ELF-1 (cell line): ENCODE measurements around the gene ZBTB17.
"Not testable (repeated sequence)": the region's sequence is repeated elsewhere in the genome, so short reads cannot be mapped to it uniquely, and the experiment has no call there.

Source experiments
- DNase-seq: peaks from one replicate; pipeline ENCODE4 v3.0.0-alpha.2; 2016; ENCODE audit warnings: low read depth, low spot score

ZBTB17 gene

DNA sequence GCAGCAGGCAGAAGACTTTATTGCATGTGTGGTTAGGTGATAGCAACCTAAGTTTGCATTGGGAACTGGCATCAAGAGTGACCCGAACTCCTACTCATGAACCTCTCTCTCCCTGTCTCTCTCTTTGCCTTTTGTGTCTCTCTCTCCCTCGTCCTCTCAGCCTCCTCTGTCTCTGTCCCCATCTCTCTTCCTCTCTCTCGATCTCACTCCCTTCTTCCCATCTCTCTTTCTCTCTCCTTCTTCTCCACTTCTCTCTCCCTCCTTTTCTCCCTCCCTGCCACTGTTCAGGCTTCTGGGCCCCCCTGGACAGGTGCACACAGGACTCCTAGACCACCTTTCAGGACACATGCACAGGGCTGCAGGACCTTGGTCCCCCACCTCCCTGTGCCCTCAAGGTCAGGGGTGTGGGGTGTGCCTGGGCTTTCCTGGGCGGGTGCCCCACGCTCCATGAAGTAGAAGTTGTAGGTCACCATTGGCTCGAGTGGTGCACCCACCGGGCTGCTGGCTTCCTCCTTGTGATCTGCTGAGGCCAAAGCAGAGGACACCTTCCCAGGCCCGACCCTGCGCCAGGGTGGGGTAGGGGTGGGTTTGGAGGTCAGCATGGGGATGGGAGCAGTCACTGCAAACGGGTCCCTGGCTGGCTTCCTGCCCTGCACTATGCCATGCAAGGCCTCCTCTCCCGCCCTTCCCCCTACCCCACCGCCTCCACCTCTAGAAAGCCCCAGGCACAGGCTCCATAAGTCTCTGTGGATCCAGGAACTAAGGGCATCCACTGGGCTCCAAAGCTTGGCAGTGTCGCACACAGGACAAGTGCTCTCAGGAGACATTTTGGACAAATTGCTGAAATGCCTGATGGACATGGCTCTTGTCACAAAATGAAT lies 13.2 kb upstream of the ZBTB17 start:
- DNase-seq = no peak

DNA sequence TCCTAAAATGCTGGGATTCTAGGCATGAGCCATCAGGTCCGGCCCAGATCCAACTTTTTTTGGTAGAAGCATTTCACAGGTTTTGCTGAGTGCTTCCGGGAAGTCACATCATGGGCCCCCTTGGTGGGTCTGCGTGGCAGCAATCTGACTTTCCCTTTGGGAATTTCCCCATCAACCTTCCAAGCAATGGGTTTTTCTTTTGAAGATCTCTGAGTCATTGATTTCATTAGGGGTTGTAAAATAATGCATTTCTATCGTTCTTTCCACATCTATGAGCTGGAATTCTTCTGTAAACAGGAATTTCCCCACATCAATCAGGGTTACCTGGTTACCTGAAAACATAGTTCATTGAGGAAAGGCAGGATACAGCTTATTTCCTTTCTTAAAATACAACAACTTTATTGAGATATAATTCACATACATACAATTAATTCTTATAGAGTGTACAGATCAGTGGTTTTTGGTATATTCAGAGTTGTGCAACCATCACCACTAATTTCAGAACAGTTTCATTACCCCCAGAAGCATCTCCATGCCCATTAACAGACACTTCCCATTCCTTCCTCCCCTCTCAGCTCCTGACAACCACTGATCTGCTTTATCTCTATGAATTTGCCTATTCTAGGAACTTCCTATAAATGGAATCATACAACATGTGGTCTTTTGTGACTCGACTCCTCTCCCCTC lies 9.9 kb upstream of the ZBTB17 start:
- no peak for DNase-seq

DNA sequence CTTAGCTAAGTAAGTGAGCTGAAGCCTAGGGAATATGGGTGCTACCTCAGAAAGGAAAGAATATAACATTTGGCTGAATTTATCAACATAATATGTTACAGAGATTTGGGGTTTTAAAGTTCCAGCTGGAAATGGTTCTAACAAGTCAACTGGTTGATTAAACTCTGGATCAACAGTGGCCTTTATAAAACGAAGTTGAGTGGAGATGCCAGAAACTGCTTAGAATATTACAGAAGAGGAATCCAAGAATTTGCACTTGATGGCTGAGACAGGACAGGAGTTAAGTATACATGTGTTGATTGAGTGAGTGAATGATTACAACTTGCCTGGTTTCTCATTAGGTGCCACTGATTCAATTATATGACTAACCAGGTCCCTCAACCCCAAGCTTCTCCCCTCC lies 7.4 kb upstream of the ZBTB17 start:
- no peak for DNase-seq

DNA sequence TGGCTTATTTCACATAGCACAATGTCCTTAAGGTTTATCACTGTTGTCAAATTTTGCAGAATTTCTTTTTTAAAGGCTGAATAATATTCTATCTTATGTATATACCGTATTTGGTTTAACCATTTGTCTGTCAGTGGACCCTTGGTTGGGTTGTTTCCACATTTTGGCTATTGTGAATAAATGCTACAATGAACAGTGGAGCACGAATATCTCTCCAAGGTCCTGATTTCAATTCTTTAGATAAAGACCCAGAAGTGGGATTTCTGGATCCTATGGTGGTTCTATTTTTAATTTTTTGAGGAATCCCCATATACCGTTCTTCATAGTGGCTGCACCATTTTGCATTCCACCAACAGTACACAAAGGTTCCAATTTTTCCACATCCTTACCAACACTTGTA lies 5.8 kb upstream of the ZBTB17 start:
- DNase-seq = no peak

DNA sequence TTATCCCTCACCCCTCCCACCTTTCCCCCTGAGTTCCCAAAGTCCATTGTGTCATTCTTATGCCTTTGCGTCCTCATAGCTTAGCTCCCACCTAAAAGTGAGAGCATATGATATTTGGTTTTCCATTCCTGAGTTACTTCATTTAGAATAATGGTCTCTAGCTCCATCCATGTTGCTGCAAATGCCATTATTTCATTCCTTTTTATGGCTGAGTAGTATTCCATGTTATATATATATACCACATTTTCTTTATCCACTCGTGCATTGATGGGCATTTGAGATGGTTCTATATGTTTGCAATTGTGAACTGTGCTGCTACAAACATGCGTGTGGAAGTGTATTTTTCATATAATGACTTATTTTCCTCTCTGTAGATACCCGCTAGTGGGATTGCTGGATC lies 2.0 kb upstream of the ZBTB17 start:
- DNase-seq = not testable (repeated sequence)

DNA sequence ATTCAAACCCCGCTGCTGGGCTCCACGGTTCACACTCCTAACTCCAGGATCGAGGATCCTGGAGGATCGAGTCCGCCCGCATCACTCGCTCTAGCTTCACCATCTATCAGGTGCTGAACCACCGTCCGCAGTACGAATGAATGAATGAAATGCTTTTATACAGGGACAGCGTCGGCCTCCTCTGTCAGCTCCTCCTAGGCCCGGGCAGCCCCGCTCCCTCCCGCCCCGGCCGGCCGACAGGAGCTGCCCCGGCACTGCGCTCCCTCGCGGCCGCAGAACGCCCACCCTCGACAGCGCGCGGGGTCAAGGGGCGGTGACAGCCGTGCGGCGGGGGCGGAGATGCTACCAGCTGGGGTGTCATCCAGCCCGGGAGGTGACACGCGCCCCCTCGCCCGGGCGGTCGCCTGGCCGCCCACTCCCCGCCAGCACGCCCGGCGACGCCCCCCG lies 520 bp downstream of the ZBTB17 start:
- DNase-seq = peak; percentile 79

DNA sequence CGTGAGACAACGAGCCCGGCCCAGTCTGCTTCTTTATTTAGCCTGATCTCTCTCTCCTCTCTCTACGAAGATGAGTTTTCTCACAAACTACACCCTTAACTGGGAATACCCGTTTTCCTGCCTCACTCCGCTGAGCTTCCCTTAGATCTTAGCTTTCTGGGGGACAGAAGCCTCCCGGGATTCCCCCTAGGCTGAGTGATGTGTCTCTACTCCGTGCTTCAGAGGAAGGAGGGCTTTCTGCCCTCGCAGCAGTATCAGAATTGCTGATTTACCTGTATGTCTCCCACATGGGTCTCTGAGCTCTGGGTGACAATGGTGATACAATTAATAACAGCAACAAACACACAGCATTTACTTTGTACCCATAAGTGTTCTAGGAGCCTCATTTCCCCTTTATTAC lies 1.0 kb downstream of the ZBTB17 start:
- no peak for DNase-seq

DNA sequence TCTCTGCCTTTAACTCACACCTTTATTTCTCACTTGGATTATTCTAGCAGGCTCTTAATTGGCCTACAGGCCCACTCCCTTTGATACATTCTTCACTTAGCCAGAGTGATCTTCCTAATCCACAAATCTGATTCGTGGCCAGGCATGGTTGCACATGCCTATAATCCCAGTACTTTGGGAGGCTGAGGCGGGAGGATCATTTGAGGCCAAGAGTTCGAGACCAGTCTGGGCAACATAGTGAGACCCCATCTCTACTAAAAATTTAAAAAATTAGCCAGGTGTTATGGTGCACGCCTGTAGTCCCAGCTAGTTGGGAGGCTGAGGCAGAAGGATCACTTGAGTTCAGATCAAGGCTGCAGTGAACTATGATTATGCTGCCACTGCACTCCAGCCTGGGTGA lies 2.1 kb downstream of the ZBTB17 start:
- DNase-seq = no peak

DNA sequence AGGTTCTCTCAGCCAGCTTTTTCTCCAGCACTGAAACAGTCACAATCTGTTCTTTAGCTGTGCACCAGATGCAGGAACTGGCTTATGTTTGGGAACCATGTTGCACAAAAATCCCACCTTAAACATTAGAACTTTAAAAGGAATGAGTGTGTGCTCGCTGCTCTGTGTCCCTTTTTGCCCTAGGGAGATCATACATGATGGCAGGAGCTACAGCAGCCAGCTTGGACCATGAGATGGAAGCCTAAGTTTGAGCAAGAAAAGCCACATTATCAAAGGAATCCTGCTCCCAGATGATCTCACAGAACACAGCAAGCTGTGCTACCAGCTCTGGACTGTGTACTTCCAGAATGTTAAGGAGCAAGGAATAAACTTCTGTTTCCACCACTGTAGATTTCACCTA lies 3.5 kb downstream of the ZBTB17 start:
- no peak for DNase-seq

DNA sequence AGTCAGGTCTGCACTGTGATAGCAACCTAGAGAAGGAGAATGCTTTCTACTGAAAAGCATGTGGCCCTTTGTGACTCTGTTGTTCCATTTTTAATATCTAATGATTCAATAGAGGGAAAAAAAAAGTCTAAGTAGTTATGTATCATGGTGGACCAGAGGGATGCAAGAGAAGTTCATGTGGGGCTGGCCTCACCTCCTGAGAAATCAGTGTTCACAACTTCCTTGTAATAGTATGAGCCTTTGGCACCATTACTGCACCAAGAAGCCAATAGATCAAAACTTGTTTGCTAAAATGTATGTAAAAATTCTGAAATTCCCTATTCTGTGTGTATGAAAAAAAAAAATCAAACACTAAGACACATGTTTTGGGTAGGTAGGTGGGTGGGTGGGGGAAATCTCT lies 5.0 kb downstream of the ZBTB17 start:
- no peak for DNase-seq

DNA sequence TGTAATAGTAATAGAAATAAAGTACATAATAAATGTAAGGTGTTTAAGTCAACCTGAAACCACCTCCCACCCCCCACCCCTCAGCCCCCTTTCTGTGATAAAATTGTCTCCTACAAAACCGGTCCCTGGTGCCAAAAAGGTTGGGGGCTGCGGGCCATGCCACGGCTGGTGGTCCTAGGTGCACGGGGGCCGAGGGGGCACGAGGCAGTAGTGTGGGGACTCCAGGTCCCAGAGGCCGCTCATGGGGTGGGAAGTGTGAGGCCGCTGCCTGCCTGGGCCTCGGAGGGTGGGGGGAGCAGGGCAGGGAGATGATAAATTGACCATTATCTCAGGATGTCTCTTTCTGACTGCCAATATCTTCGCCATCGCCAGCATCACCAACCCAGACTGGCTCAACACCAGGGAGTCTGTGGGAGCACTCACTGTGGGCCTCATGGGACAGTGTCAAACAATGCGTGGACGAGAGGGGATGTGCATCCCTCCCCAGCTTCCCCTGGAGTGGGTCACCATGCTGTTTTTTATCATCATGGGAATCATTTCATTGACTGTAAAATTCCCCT lies 6.5 kb downstream of the ZBTB17 start:
- DNase-seq = no peak

DNA sequence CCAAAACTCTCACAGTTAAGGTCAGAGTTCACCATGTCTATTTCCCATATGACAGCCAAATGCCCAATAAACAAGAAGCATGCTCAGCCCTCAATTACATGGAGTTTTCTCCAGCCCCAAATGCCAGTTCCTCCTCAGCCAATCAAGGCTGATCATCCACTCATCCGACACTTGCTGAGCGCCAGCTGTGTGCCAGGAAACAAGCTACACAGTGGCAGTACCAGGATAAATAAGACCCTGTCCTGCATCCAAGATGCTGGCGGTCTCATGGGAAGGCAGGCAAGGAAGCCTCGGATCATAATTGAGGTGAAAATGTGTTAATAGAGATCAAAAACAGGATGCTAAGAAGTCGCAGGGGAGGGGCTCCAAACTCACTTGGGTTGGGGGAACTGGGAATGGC lies 7.7 kb downstream of the ZBTB17 start:
- DNase-seq = no peak

DNA sequence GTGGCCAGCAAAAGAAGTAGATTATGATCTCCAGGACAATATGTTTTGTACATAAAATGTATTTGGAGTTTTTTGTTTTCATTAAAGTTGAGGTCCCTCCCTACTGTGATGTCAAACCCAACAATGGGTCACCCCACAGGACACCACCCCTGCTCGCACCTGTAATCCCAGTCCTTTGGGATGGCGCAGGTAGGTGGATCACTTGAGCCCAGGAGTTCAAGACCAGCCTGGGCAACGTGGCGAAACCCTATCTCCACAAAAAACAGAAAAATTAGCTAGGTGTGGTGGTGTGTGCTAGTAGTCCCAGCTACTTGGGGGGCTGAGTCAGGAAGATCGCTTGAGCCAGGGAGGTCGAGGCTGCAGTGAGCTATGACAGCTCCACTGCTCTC lies 9.0 kb downstream of the ZBTB17 start:
- DNase-seq = no peak

DNA sequence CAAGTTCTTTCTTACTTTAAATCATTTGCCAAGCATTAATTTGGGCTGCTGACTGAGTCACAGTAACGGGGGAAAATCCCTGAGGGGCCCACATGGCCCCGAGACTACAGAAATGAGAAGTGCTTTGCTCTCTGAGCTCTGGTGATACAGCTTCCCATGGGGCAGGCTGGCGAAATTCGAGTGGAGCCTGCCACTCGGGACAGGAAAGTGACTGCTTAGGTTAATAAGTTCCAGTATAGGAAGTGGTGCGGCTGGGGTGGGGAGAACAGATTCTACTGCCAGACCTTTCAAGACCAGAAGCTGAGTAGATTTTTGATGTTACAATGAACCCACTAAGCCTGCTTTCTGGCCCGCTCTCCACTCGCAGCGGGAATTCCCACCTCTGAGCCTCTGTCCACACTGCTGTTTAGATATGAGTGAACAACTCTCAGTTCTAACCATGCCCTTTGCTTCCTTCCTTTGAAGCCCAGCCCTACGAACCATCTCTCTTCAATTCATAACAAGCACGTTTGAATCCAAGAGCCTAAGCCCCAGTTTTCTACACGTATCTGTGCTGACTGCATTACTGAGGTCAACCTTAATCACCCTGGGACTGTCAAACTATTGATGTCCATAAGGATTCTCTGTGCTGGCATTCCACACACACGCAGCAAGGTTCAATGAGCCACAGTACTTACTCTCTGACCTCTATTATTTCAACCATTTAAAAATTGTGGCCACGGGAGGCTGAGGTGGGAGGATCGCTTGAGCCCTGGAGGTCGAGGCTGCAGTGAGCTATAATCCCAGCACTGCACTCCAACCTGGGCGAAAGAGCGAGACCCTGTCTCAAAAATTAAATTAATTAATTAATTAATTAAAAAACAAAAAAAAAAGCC lies 9.6 kb downstream of the ZBTB17 start:
- DNase-seq = no peak

DNA sequence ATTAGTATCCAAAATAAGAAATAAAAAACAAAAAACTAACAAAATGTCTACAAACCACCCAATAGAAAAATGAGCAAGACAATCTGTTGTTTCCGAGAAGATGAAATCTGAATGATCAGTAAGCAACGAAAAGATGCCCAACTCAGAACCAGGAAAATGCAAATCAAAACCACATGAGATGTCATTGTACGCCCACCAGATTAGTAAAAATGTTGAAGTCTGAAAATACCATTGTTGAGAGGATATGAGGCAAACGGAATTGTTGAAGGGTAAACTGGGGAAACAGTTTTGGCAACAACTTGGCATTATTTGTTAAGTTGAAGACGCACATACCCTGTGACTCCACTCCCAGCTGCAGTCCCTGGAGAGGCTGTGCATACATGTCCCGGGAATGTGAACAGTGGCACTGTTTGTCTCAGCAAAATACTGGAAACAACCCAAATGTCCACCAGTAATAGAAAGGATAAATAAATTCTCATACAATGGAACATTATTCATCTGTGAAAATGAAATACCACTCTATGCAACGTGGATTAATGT lies 10.6 kb downstream of the ZBTB17 start:
- no peak for DNase-seq

DNA sequence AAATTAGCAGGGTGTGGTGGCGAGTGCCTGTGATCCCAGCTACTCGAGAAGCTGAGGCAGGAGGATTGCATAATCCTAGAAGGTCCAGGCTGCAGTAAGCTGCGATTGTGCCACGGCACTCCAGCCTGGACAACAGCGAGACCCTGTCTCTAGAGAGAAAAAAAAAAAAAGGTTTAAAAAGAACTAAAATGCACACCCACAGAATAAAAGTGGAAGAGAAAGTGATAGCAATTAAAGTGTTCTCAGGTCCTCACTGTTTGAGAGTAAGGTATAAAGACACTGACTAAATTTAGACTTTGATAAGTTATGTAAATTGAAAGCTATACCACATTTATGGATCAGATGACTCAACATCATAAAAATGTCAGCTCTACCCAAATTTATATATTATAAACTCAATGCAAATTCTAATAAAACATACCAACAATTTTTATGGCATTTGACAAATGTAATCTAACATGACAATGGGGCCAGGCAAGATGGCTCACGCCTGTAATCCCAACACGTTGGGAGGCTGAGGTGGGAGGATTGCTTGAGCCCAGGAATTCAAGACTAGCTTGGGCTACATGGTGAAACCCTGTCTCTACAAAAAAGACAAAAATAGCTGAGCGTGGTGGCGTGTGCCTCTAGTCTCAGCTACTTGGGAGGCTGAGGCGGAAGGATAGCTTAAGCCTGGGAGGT lies 11.8 kb downstream of the ZBTB17 start:
- no peak for DNase-seq

DNA sequence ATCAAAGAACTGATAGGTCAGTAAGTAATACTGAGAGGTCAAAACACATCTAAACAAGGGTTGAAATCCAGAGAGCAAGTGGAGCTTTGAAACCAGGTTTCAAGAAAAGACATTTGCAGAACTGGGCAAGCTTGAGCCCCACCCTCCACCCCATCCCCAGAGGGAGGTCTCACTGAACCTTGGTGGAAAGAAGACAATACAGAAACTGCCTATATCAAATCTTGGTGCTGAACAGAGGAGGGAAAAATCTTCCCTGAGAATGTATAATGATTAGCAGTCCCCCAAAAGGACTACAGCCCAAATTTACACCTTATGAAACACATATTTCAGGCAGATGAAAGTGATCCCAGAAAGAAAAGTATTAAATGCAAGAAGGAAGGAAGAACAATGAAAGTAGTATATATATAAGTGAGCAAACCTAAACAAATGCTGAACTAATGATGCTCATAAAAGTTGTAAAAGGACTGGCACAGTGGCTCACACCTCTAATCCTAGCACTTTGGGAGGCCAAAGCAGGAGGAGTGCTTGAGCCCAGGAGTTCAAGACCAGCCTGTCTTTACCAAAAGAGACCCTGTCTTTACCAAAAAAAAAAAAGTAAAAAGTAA lies 12.4 kb downstream of the ZBTB17 start:
- DNase-seq = no peak

DNA sequence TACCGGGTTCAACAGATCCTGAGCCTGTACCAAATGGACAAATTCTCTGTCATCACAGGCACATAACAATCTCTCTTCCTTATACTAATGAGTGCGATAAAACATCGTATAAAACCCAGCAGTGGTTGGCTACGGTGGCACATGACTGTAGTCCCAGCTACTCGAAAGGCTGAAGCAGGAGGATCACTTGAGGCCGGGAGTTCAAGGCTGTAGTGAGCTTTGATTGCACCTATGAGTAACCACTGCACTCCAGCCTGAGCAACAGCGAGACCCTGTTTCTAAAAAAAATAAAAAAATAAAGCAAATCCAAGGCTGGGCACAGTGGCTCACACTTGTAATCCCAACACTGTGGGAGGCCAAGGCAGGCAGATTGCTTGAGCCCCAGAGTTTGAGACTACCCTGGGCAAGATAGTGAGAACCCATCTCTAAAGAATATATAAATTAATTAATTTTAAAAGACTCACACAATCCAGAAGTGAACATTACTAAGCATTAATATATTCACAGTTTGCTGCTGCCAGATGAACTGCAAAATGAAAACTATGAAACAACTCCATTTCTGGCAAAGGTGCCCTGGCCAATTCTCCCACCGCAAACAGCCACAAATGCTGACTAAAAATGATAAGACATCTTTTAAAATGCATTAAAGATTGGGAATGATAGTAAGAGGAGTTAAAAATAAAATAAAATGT lies 13.1 kb downstream of the ZBTB17 start:
- DNase-seq = no peak

DNA sequence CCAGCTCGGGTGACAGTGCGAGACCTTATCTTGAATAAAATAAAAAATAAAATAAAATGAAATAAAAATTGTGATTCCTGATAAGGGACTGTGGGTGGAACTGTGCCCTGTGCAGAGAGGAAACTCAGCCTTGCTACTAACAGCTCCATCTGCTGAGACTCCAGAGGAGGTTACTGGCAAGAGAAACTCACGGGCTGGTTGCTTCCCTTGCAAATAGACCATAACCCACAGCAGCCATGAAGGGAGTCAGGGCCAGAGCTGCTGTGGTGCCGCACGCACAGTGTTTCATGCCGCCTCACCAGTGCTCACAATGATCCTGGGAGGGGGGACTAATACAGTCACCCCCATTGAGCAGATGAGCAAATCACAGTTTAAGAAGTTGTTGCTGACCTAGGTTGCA lies 13.7 kb downstream of the ZBTB17 start:
- no peak for DNase-seq

DNA sequence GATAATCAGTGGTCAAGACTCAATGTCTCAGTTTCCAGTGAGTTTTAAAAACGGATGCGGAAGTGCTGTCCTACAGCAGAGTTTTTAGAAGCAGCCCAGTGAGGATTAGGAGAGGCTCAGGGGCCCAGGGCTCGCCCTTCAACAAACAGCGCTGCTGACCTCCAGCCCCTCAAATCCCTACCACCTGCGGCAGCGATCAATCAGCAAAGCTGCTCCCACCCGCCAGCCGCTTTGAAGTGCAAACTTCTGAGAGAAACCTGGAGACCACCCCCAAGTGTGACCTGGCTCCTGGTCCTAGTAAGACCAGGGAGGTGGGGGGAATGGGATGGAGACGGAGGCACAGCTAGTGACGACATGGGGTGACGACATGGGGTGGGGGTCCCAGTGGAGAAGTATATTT lies 14.4 kb downstream of the ZBTB17 start:
- peak; percentile 77 for DNase-seq
